ENCODE data around the gene JAM3. TPM values are rescaled to one million over a fixed set of nuclear protein-coding genes. Genes with fewer than 3 reads are reported as not detected.

JAM3 gene
- total RNA-seq, 5 donors from 2014 or later (not counting 1 experiment from before 2014, with no cell fraction given), result 6.6 to 10.7 (median 8.2) TPM

DNA sequence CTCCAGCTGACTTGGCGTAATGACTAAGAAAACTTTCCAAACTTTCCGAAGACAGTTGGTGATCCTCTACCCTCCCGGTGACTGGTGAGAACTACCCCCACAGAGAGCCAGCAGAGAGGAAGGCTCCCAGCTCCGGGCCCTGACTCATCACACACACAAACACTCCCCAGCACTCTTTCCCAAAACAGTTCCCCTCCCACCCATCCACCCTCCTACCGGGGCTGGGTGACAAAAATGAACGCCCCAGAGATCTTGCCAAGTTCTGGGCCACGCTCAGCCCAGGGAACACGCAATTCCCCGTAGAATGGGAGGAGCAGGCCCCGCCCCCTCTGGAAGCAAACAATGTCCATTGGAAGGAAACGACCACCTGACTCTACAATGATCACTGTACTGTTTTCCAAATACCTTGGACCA, 21.3 kb upstream of the JAM3 start:
- CTCF ChIA-PET, result interaction anchor here in 1 of 2 donors (0.6 kb wide), 1 partner anchor 20 kb away, joined by 3 read pairs; no protein-coding TSS in a partner anchor
- no peaks in the 10 kb centered on the region for H3K9me3 ChIP-seq
- no peak overlapping the region for H3K27ac Mint-ChIP-seq
- no peaks in the 10 kb centered on the region for H3K36me3 ChIP-seq (ENCODE audit: control insufficient read depth in 2 of 2, extremely low read depth in 1 of 2, insufficient read depth in 1 of 2, low read length in 1 of 2)
- peaks cover 3 to 13% of the 10 kb centered on the region in 2 experiments for H3K4me1 ChIP-seq (ENCODE audit: control insufficient read depth in 1 of 2, extremely low read depth in 1 of 2, insufficient read depth in 2 of 2, low read length in 2 of 2)
- no peak overlapping the region for H3K27ac ChIP-seq (ENCODE audit: low read length)
- DNase-seq (no peak), ATAC-seq (replicated peaks in 1 of 4) (no peak)
- peaks cover 0 to 39% of the 10 kb centered on the region in 2 experiments for H3K27me3 ChIP-seq (replicated peaks in 1 of 2; ENCODE audit: control insufficient read depth in 2 of 2, extremely low read depth in 1 of 2, insufficient read depth in 2 of 2, low read length in 1 of 2)
- 67% methylated on average over 11 of the region's 11 CpGs for WGBS (ENCODE audit: insufficient coverage)
- no peak overlapping the region for H3K4me3 ChIP-seq (ENCODE audit: control insufficient read depth in 1 of 2, extremely low read depth in 1 of 2, low read length in 1 of 2)
- H3K4me1 Mint-ChIP-seq, result peaks cover 3 to 14% (median 8%) of the 10 kb centered on the region in 3 donors
- POLR2A ChIA-PET, result interaction anchor here in 1 of 2 donors (0.7 kb wide), 1 partner anchor 202 kb away, joined by 3 read pairs; no protein-coding TSS in a partner anchor
- no peaks in the 10 kb centered on the region for H3K36me3 Mint-ChIP-seq
- peaks cover 6 to 23% of the 10 kb centered on the region in 2 donors for H3K27me3 Mint-ChIP-seq
- H3K9me3 Mint-ChIP-seq, result no peaks in the 10 kb centered on the region
- no peak overlapping the region for H3K4me3 Mint-ChIP-seq

- H3K27me3 ChIP-seq (replicated peaks in 1 of 2; ENCODE audit: control insufficient read depth in 2 of 2, extremely low read depth in 1 of 2, insufficient read depth in 2 of 2, low read length in 1 of 2), result peaks cover 0 to 42% of the 10 kb centered on the region in 2 experiments
- H3K27ac ChIP-seq (ENCODE audit: low read length), result no peak overlapping the region
- Mint-ChIP-seq H3K27me3 (peaks cover 6 to 23% of the 10 kb centered on the region in 2 donors), H3K9me3 (no peaks in the 10 kb centered on the region), H3K4me1 (peaks cover 3 to 14% (median 8%) of the 10 kb centered on the region in 3 donors), H3K36me3 (no peaks in the 10 kb centered on the region), H3K4me3 (no peak overlapping the region), H3K27ac (no peak overlapping the region)
- DNase-seq (no peak), ATAC-seq (replicated peaks in 1 of 4) (no peak)
- H3K36me3 ChIP-seq (ENCODE audit: control insufficient read depth in 2 of 2, extremely low read depth in 1 of 2, insufficient read depth in 1 of 2, low read length in 1 of 2), result no peaks in the 10 kb centered on the region
- no peaks in the 10 kb centered on the region for H3K9me3 ChIP-seq
- ChIA-PET CTCF (interaction anchor here in 1 of 2 donors (0.6 kb wide), 1 partner anchor 20 kb away, joined by 3 read pairs; no protein-coding TSS in a partner anchor), POLR2A (interaction anchor here in 1 of 2 donors (0.7 kb wide), 1 partner anchor 201 kb away, joined by 3 read pairs; no protein-coding TSS in a partner anchor)
- WGBS (ENCODE audit: insufficient coverage), result 93% methylated on average over 2 of the region's 9 CpGs
- peaks cover 3 to 13% of the 10 kb centered on the region in 2 experiments for H3K4me1 ChIP-seq (ENCODE audit: control insufficient read depth in 1 of 2, extremely low read depth in 1 of 2, insufficient read depth in 2 of 2, low read length in 2 of 2)
- no peak overlapping the region for H3K4me3 ChIP-seq (ENCODE audit: control insufficient read depth in 1 of 2, extremely low read depth in 1 of 2, low read length in 1 of 2)
Observed at GRCh38 chr11:134048028-134048427, 20.8 kb upstream of the JAM3 start.

DNA sequence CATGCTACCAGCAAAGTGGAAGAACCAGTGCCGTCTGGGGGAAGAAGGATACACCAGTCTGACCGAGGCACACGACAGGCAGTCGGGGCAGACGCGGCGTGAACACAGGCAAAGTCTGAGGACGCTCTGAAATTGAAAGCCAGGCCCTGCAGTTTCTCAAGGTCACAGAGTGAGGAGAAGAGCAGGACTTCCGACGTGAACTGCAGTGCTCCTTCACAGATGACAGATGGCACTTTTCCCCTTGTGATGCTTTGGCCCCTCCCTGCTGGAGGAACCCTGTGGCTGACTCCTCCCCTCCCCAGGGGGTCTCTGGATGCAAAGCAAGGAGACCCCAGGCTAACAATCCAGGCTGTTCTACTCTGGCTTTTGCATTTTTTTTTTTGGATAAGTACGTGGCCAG, 19.6 kb upstream of the JAM3 start:
- Histone ChIP-seq H3K4me3 (ENCODE audit: control insufficient read depth in 1 of 2, extremely low read depth in 1 of 2, low read length in 1 of 2) (no peak overlapping the region), H3K9me3 (no peaks in the 10 kb centered on the region), H3K27ac (ENCODE audit: low read length) (no peak overlapping the region), H3K4me1 (ENCODE audit: control insufficient read depth in 1 of 2, extremely low read depth in 1 of 2, insufficient read depth in 2 of 2, low read length in 2 of 2) (peaks cover 3 to 13% of the 10 kb centered on the region in 2 experiments), H3K36me3 (ENCODE audit: control insufficient read depth in 2 of 2, extremely low read depth in 1 of 2, insufficient read depth in 1 of 2, low read length in 1 of 2) (no peaks in the 10 kb centered on the region), H3K27me3 (replicated peaks in 1 of 2; ENCODE audit: control insufficient read depth in 2 of 2, extremely low read depth in 1 of 2, insufficient read depth in 2 of 2, low read length in 1 of 2) (peaks cover 0 to 50% of the 10 kb centered on the region in 2 experiments)
- Mint-ChIP-seq H3K4me3 (no peak overlapping the region), H3K27me3 (peaks cover 6 to 23% of the 10 kb centered on the region in 2 donors), H3K36me3 (no peaks in the 10 kb centered on the region), H3K4me1 (peaks cover 3 to 14% (median 8%) of the 10 kb centered on the region in 3 donors), H3K27ac (no peak overlapping the region), H3K9me3 (no peaks in the 10 kb centered on the region)
- DNase-seq (no peak), ATAC-seq (replicated peaks in 1 of 4) (no peak)
- ChIA-PET CTCF (interaction anchor here in 1 of 2 donors (0.6 kb wide), 1 partner anchor 128 kb away, joined by 3 read pairs; no protein-coding TSS in a partner anchor), POLR2A (no interaction called here)
- WGBS (ENCODE audit: insufficient coverage), result 61% methylated on average over 10 of the region's 11 CpGs

DNA sequence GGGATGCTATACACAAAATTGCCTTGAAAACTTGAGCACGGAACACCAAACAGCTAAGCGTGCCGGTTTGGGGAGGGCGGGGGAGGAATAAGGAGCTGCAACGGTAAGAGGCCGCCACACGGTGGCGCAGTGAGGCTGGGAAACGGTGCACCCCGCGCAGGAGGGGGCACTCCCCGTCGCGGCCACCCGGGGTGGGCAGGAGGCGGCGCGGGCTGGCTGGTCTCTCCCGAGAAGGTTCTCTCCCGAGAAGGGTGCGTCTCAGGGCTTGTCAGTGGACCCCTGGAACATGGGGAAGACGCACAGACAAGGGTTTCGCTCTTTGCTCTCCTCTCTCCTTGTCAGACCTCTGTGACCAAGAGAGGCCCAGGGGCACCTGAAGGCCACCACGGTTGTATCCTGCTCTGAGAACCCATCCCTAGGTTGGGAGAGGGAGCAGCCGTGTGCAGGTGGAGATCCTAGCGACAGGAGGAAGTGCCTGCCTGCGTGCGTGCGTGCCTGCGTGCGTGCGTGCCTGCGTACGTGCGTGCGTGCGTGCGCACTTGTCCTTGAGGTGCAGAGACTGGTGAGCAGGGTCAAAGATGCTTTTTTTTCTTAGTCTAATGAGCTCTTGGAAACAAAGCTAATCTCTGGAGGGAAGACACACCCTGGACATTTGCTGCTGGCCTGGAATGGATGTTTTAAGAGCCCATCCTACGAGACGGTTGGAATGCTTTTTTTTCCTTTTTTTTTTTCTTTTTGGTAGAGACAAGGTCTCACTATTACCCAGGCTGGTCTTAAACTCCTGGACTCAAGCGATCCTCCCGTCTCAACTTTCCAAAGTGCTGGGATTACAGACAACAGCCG, 18.1 kb upstream of the JAM3 start:
- H3K4me3 ChIP-seq (ENCODE audit: control insufficient read depth in 1 of 2, extremely low read depth in 1 of 2, low read length in 1 of 2), result no peak overlapping the region
- Mint-ChIP-seq H3K36me3 (no peaks in the 10 kb centered on the region), H3K27me3 (peaks cover 6 to 29% of the 10 kb centered on the region in 2 donors), H3K4me3 (peak overlapping the region in 2 of 3 donors; percentile 13), H3K27ac (no peak overlapping the region), H3K4me1 (peaks cover 3 to 14% (median 8%) of the 10 kb centered on the region in 3 donors), H3K9me3 (no peaks in the 10 kb centered on the region)
- DNase-seq (peak; percentile 46 to 86 (median 67)), ATAC-seq (replicated peaks in 1 of 4) (peak; percentile 92 to 95 (median 93))
- peaks cover 3 to 10% of the 10 kb centered on the region in 2 experiments for H3K4me1 ChIP-seq (ENCODE audit: control insufficient read depth in 1 of 2, extremely low read depth in 1 of 2, insufficient read depth in 2 of 2, low read length in 2 of 2)
- H3K9me3 ChIP-seq, result no peaks in the 10 kb centered on the region
- no peak overlapping the region for H3K27ac ChIP-seq (ENCODE audit: low read length)
- 42% methylated on average over 34 of the region's 43 CpGs for WGBS (ENCODE audit: insufficient coverage)
- H3K36me3 ChIP-seq (ENCODE audit: control insufficient read depth in 2 of 2, extremely low read depth in 1 of 2, insufficient read depth in 1 of 2, low read length in 1 of 2), result no peaks in the 10 kb centered on the region
- peaks cover 0 to 57% of the 10 kb centered on the region in 2 experiments for H3K27me3 ChIP-seq (replicated peaks in 1 of 2; ENCODE audit: control insufficient read depth in 2 of 2, extremely low read depth in 1 of 2, insufficient read depth in 2 of 2, low read length in 1 of 2)
- POLR2A ChIA-PET, result interaction anchor here in 1 of 2 donors (1.0 kb wide), 1 partner anchor 18 kb away, joined by 4 read pairs; the partner anchor contains the start of gene JAM3
- CTCF ChIA-PET, result interaction anchor here (0.6 to 2.0 kb wide), 32 partner anchors 10 to 200 kb away, joined by 3 to 18 read pairs (median 4); partner anchors contain the start of genes JAM3 (in 1 of the 2), NCAPD3 (in 1 of the 2) and VPS26B (in 1 of the 2)

- Mint-ChIP-seq H3K36me3 (no peaks in the 10 kb centered on the region), H3K9me3 (no peaks in the 10 kb centered on the region), H3K4me3 (no peak overlapping the region), H3K27ac (no peak overlapping the region), H3K27me3 (peaks cover 6 to 30% of the 10 kb centered on the region in 2 donors), H3K4me1 (peaks cover 3 to 6% (median 5%) of the 10 kb centered on the region in 3 donors)
- CTCF ChIA-PET, result no interaction called here
- WGBS (ENCODE audit: insufficient coverage), result 79% methylated on average over 8 of the region's 12 CpGs
- no peaks in the 10 kb centered on the region for H3K36me3 ChIP-seq (ENCODE audit: control insufficient read depth in 2 of 2, extremely low read depth in 1 of 2, insufficient read depth in 1 of 2, low read length in 1 of 2)
- no peak overlapping the region for H3K4me3 ChIP-seq (ENCODE audit: control insufficient read depth in 1 of 2, extremely low read depth in 1 of 2, low read length in 1 of 2)
- H3K9me3 ChIP-seq, result no peaks in the 10 kb centered on the region
- DNase-seq (no peak), ATAC-seq (replicated peaks in 1 of 4) (no peak)
- H3K27ac ChIP-seq (ENCODE audit: low read length), result no peak overlapping the region
- peaks cover 0 to 45% of the 10 kb centered on the region in 2 experiments for H3K27me3 ChIP-seq (replicated peaks in 1 of 2; ENCODE audit: control insufficient read depth in 2 of 2, extremely low read depth in 1 of 2, insufficient read depth in 2 of 2, low read length in 1 of 2)
- peaks cover 3 to 10% of the 10 kb centered on the region in 2 experiments for H3K4me1 ChIP-seq (ENCODE audit: control insufficient read depth in 1 of 2, extremely low read depth in 1 of 2, insufficient read depth in 2 of 2, low read length in 2 of 2)
- POLR2A ChIA-PET, result no interaction called here
Observed at GRCh38 chr11:134052395-134052987, 16.4 kb upstream of the JAM3 start.
